HG03064 (cell line): ENCODE results near the gene ATAD3B.
"Not testable (repeated sequence)": the region's sequence is repeated elsewhere in the genome, so short reads cannot be mapped to it uniquely, and the experiment has no call there.

Source experiments
- ATAC-seq: cut with Tn5 transposase; IDR thresholded peaks from one replicate; pipeline ENCODE4 v1.9.1; 2021; ENCODE audit warnings: low read depth; ENCODE audit not compliant: unreplicated experiment

Gene ATAD3B

GRCh38 chr1:1505801-1506200, 34.2 kb downstream of the ATAD3B start:
- ATAC-seq: not testable (repeated sequence)

GRCh38 chr1:1507305-1507704, 35.7 kb downstream of the ATAD3B start:
- ATAC-seq: no peak

GRCh38 chr1:1508775-1509464, 37.4 kb downstream of the ATAD3B start:
- not testable (repeated sequence) for ATAC-seq

- not testable (repeated sequence) for ATAC-seq
Measured at GRCh38 chr1:1509465-1509850, 37.9 kb downstream of the ATAD3B start.

GRCh38 chr1:1510912-1511532, 39.5 kb downstream of the ATAD3B start:
- no peak for ATAC-seq

GRCh38 chr1:1511533-1512285, 40.1 kb downstream of the ATAD3B start, which contains the start of gene ATAD3A:
Gene ATAD3A, plus strand, starts transcription at chr1:1512162. Its CDS starts 107 bp downstream, at chr1:1512269.
- ATAC-seq: peak; percentile 72

- ATAC-seq: peak; percentile 4
Measured at GRCh38 chr1:1512425-1512824, 40.9 kb downstream of the ATAD3B start.

GRCh38 chr1:1513675-1514074, 42.1 kb downstream of the ATAD3B start:
- ATAC-seq: not testable (repeated sequence)

GRCh38 chr1:1514376-1514775, 42.8 kb downstream of the ATAD3B start:
- ATAC-seq: not testable (repeated sequence)

- ATAC-seq: not testable (repeated sequence)
Measured at GRCh38 chr1:1516923-1517322, 45.4 kb downstream of the ATAD3B start.

GRCh38 chr1:1517973-1518620, 46.5 kb downstream of the ATAD3B start:
- ATAC-seq: no peak

GRCh38 chr1:1518621-1519007, 47.0 kb downstream of the ATAD3B start:
- not testable (repeated sequence) for ATAC-seq

GRCh38 chr1:1519805-1520505, 48.4 kb downstream of the ATAD3B start:
- ATAC-seq: not testable (repeated sequence)

- ATAC-seq: no peak
Measured at GRCh38 chr1:1521331-1521730, 49.8 kb downstream of the ATAD3B start.

GRCh38 chr1:1522536-1522935, 51.0 kb downstream of the ATAD3B start:
- ATAC-seq: not testable (repeated sequence)

GRCh38 chr1:1523226-1523625, 51.7 kb downstream of the ATAD3B start:
- not testable (repeated sequence) for ATAC-seq

GRCh38 chr1:1523651-1524050, 52.1 kb downstream of the ATAD3B start:
- ATAC-seq: not testable (repeated sequence)

GRCh38 chr1:1524750-1525383, 53.3 kb downstream of the ATAD3B start:
- not testable (repeated sequence) for ATAC-seq

- not testable (repeated sequence) for ATAC-seq
Measured at GRCh38 chr1:1526476-1526875, 54.9 kb downstream of the ATAD3B start.
